ENCODE data around the gene POU2F2. TPM values are rescaled to one million over a fixed set of nuclear protein-coding genes. Genes with fewer than 3 reads are reported as not detected.

The POU2F2 gene
- total RNA-seq, 1 experiment from 2014 or later = 0.89 TPM

DNA sequence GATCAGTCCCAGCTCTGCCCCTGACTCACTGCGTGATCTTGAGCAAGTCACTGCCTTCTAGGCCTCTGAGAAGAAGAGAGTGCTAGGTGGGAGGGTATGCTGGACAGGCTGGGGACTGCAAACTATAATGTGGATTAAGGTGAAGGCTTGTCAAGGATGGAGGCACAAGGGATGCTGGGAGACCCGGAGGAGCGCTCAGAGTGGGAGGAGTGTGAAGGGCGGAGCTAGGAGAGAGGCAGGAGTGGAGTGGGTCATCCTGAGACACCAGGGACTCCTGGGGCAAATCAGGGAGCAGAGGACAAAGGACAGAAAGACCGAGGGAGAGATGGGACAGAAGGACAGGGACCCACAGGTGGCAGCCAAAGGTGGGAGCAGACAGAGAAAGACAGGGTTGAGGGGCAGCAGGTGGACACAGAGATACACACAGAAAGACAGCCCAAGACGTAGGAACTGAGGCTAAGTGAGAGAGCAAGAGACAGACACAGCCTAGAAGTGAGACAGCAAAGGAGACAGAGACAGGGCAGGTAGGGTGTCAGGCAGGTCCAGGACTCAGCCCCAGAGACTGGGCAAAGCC lies 64.8 kb downstream of the POU2F2 start:
- H3K9ac ChIP-seq (ENCODE audit: low read length) = no peak overlapping the region
- H3K9me2 ChIP-seq (ENCODE audit: insufficient read depth) = no peaks in the 10 kb centered on the region; the same call in 1 of the 2 replicates
- H2AFZ ChIP-seq (ENCODE audit: low read depth, low read length, poor library complexity, severe bottlenecking) = no peak overlapping the region
- no peaks in the 10 kb centered on the region for H3K36me3 ChIP-seq (ENCODE audit: control insufficient read depth in 1 of 2, insufficient read depth in 2 of 2, low read length in 2 of 2)
- ATAC-seq = peak; percentile 68
- TF ChIP-seq ZNF274 (IDR thresholded peaks at IDR 0.05; ENCODE audit: low read depth, low read length) (no peak), TCF7L2 (IDR thresholded peaks at IDR 0.05; ENCODE audit: borderline replicate concordance, extremely low read depth, insufficient read depth, insufficient read length) (no peak), SRF (IDR thresholded peaks at IDR 0.05; ENCODE audit: low read depth) (no peak), FOSL1 (IDR thresholded peaks at IDR 0.05; ENCODE audit: low read depth) (no peak)
- TF ChIP-seq, protein P1, sequence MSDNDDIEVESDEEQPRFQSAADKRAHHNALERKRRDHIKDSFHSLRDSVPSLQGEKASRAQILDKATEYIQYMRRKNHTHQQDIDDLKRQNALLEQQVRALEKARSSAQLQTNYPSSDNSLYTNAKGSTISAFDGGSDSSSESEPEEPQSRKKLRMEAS (IDR thresholded peaks at IDR 0.05) = no peak
- TF ChIP-seq, protein P2, sequence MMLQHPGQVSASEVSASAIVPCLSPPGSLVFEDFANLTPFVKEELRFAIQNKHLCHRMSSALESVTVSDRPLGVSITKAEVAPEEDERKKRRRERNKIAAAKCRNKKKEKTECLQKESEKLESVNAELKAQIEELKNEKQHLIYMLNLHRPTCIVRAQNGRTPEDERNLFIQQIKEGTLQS (IDR thresholded peaks at IDR 0.05) = no peak
- TF ChIP-seq, protein P3, sequence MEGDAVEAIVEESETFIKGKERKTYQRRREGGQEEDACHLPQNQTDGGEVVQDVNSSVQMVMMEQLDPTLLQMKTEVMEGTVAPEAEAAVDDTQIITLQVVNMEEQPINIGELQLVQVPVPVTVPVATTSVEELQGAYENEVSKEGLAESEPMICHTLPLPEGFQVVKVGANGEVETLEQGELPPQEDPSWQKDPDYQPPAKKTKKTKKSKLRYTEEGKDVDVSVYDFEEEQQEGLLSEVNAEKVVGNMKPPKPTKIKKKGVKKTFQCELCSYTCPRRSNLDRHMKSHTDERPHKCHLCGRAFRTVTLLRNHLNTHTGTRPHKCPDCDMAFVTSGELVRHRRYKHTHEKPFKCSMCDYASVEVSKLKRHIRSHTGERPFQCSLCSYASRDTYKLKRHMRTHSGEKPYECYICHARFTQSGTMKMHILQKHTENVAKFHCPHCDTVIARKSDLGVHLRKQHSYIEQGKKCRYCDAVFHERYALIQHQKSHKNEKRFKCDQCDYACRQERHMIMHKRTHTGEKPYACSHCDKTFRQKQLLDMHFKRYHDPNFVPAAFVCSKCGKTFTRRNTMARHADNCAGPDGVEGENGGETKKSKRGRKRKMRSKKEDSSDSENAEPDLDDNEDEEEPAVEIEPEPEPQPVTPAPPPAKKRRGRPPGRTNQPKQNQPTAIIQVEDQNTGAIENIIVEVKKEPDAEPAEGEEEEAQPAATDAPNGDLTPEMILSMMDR (IDR thresholded peaks at IDR 0.05 in 2 of 3, conservative IDR thresholded peaks at IDR 0.05 in 1 of 3; ENCODE audit: borderline replicate concordance in 1 of 3, insufficient read depth in 1 of 3, low read depth in 2 of 3, low read length in 2 of 3) = no peak
- TF ChIP-seq, protein P4, sequence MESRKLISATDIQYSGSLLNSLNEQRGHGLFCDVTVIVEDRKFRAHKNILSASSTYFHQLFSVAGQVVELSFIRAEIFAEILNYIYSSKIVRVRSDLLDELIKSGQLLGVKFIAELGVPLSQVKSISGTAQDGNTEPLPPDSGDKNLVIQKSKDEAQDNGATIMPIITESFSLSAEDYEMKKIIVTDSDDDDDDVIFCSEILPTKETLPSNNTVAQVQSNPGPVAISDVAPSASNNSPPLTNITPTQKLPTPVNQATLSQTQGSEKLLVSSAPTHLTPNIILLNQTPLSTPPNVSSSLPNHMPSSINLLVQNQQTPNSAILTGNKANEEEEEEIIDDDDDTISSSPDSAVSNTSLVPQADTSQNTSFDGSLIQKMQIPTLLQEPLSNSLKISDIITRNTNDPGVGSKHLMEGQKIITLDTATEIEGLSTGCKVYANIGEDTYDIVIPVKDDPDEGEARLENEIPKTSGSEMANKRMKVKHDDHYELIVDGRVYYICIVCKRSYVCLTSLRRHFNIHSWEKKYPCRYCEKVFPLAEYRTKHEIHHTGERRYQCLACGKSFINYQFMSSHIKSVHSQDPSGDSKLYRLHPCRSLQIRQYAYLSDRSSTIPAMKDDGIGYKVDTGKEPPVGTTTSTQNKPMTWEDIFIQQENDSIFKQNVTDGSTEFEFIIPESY (IDR thresholded peaks at IDR 0.05; ENCODE audit: extremely low read depth, insufficient replicate concordance, low read length) = no peak
- RAD21 ChIA-PET (ENCODE audit: low non-redundant PET in 1 of 2, low total read pairs in 2 of 2, uncharacterized antibody in 2 of 2, unreplicated experiment in 2 of 2) = no interaction called here
- DNase-seq (ENCODE audit: low read depth, low spot score) = no peak
- H3K27ac ChIP-seq (ENCODE audit: low read depth, low read length) = no peak overlapping the region
- H3K4me3 ChIP-seq (replicated peaks in 1 of 2; ENCODE audit: low read depth in 1 of 2, low read length in 2 of 2) = no peak overlapping the region
- H3K27me3 ChIP-seq (ENCODE audit: insufficient read depth, low read length) = peaks cover 20% of the 10 kb centered on the region; the same call in 1 of the 2 replicates
- no TSS peak for BruUV-seq (replicated peaks)
- H3K4me2 ChIP-seq (ENCODE audit: low read length) = no peak overlapping the region
- no peaks in the 10 kb centered on the region for H3K4me1 ChIP-seq (ENCODE audit: control insufficient read depth in 1 of 2, insufficient read depth in 2 of 2, low read length in 2 of 2)
- H4K20me1 ChIP-seq (ENCODE audit: insufficient read depth) = no peaks in the 10 kb centered on the region
- POLR2A ChIA-PET = no interaction called here
- intact Hi-C loops (cut with micrococcal nuclease) = no loop called here
- H3K9me3 ChIP-seq (ENCODE audit: control insufficient read depth in 1 of 2, insufficient read depth in 1 of 2, low read depth in 1 of 2, low read length in 2 of 2) = no peaks in the 10 kb centered on the region
- CTCF ChIA-PET = no interaction called here
- no peaks in the 10 kb centered on the region for H3K79me2 ChIP-seq (ENCODE audit: insufficient read depth, low read length)
